BLaER1 treated with 17β-estradiol and CSF1 and Interleukin-3, amounts not matched to agents 10 nM and 100 nM (cell line): Measurements from ENCODE around the gene PURB.

Experiments used
- H3K27ac ChIP-seq, 11 experiments: shearing (Covaris generic); formaldehyde crosslinking; 2 replicates each; pipeline ENCODE4 v1.8.1; 2022
- H3K27me3 ChIP-seq, 11 experiments: shearing (Covaris generic); formaldehyde crosslinking; 2 replicates each; pipeline ENCODE4 v1.8.1; 2022
- H3K36me3 ChIP-seq, 11 experiments: shearing (Covaris generic); formaldehyde crosslinking; 2 replicates each; pipeline ENCODE4 v1.8.1; 2022
- H3K4me1 ChIP-seq, 10 experiments: shearing (Covaris generic); formaldehyde crosslinking; 2 replicates each; pipeline ENCODE4 v1.8.1; 2022
- H3K4me2 ChIP-seq, 11 experiments: shearing (Covaris generic); formaldehyde crosslinking; 2 replicates each; pipeline ENCODE4 v1.8.1; 2022
- H3K4me3 ChIP-seq, 10 experiments: shearing (Covaris generic); formaldehyde crosslinking; 2 replicates each; pipeline ENCODE4 v1.8.1; 2022
- H3K9ac ChIP-seq, 11 experiments: shearing (Covaris generic); formaldehyde crosslinking; 2 replicates each; pipeline ENCODE4 v1.8.1; 2022
- H3K9me3 ChIP-seq, 11 experiments: shearing (Covaris generic); formaldehyde crosslinking; replicated peaks in 1 of 11; 2 replicates each; pipeline ENCODE4 v1.8.1; 2022
- H4K20me1 ChIP-seq, 11 experiments: shearing (Covaris generic); formaldehyde crosslinking; 2 replicates each; pipeline ENCODE4 v1.8.1; 2022
- Cebpa-rat ChIP-seq, 11 experiments: shearing (Covaris generic); IDR thresholded peaks; 2 replicates each; pipeline ENCODE4 v1.8.1; 2022

Gene PURB

GRCh38 chr7:44884621-44885393 lies 523 bp downstream of the PURB start:
- TF ChIP-seq Cebpa-rat (IDR thresholded peaks at IDR 0.05) = no peak
- H3K27me3 ChIP-seq = no peaks in the 10 kb centered on the region
- peaks cover 35 to 52% (median 50%) of the 10 kb centered on the region in 11 experiments for H4K20me1 ChIP-seq
- H3K4me2 ChIP-seq = peak overlapping the region; percentile 86 to 98 (median 94)
- peak overlapping the region; percentile 85 to 98 (median 94) for H3K4me3 ChIP-seq
- H3K36me3 ChIP-seq = peaks cover 13 to 43% (median 24%) of the 10 kb centered on the region in 11 experiments; a peak in 18 of 22 replicates
- H3K4me1 ChIP-seq = peaks cover 55 to 69% (median 64%) of the 10 kb centered on the region in 10 experiments
- H3K27ac ChIP-seq = peak overlapping the region; percentile 97 to 100 (median 98)
- peak overlapping the region; percentile 97 to 99 (median 98) for H3K9ac ChIP-seq
- H3K9me3 ChIP-seq = peaks cover 0 to 14% (median 0%) of the 10 kb centered on the region in 11 experiments; a peak in 3 of 22 replicates

GRCh38 chr7:44883961-44884620 lies 1.2 kb downstream of the PURB start:
- H4K20me1 ChIP-seq = peaks cover 35 to 56% (median 54%) of the 10 kb centered on the region in 11 experiments
- H3K27me3 ChIP-seq = no peaks in the 10 kb centered on the region
- peak overlapping the region; percentile 97 to 99 (median 98) for H3K9ac ChIP-seq
- peak overlapping the region; percentile 86 to 98 (median 94) for H3K4me2 ChIP-seq
- no peak for TF ChIP-seq Cebpa-rat (IDR thresholded peaks at IDR 0.05)
- H3K27ac ChIP-seq = peak overlapping the region; percentile 97 to 100 (median 98)
- peaks cover 56 to 76% (median 69%) of the 10 kb centered on the region in 10 experiments for H3K4me1 ChIP-seq
- H3K36me3 ChIP-seq = peaks cover 13 to 47% (median 27%) of the 10 kb centered on the region in 11 experiments; a peak in 18 of 22 replicates
- H3K4me3 ChIP-seq = peak overlapping the region; percentile 85 to 98 (median 94)
- peaks cover 0 to 14% (median 0%) of the 10 kb centered on the region in 11 experiments; a peak in 3 of 22 replicates for H3K9me3 ChIP-seq

GRCh38 chr7:44882899-44883298 lies 2.4 kb downstream of the PURB start:
- H3K27ac ChIP-seq = peak overlapping the region in 4 of 11 experiments; percentile 22 to 99 (median 98); a peak in 5 of 22 replicates
- no peak for TF ChIP-seq Cebpa-rat (IDR thresholded peaks at IDR 0.05)
- no peaks in the 10 kb centered on the region for H3K27me3 ChIP-seq
- peaks cover 56 to 75% (median 69%) of the 10 kb centered on the region in 10 experiments for H3K4me1 ChIP-seq
- H3K9me3 ChIP-seq = peaks cover 0 to 14% (median 0%) of the 10 kb centered on the region in 11 experiments; a peak in 3 of 22 replicates
- H3K36me3 ChIP-seq = peaks cover 13 to 59% (median 29%) of the 10 kb centered on the region in 11 experiments; a peak in 18 of 22 replicates
- peak overlapping the region; percentile 97 to 99 (median 98); a peak in 17 of 22 replicates for H3K9ac ChIP-seq
- H3K4me3 ChIP-seq = peak overlapping the region; percentile 85 to 98 (median 94)
- peak overlapping the region; percentile 86 to 98 (median 94) for H3K4me2 ChIP-seq
- peaks cover 40 to 68% (median 59%) of the 10 kb centered on the region in 11 experiments for H4K20me1 ChIP-seq

- Histone ChIP-seq H3K9me3 (peaks cover 0 to 14% (median 0%) of the 10 kb centered on the region in 11 experiments; a peak in 3 of 22 replicates), H3K27ac (peak overlapping the region in 10 of 11 experiments; percentile 9 to 98 (median 58); a peak in 18 of 22 replicates), H3K4me2 (peak overlapping the region; percentile 86 to 98 (median 94))
Measured at GRCh38 chr7:44881610-44882009, 3.7 kb downstream of the PURB start.

GRCh38 chr7:44881066-44881600 lies 4.2 kb downstream of the PURB start:
- Histone ChIP-seq H3K4me2 (peak overlapping the region; percentile 86 to 98 (median 94)), H3K27ac (peak overlapping the region in 9 of 11 experiments; percentile 28 to 98 (median 59); a peak in 16 of 22 replicates), H3K36me3 (peaks cover 13 to 67% (median 33%) of the 10 kb centered on the region in 11 experiments; a peak in 18 of 22 replicates), H3K4me3 (peak overlapping the region; percentile 85 to 98 (median 94)), H4K20me1 (peaks cover 42 to 86% (median 75%) of the 10 kb centered on the region in 11 experiments), H3K27me3 (no peaks in the 10 kb centered on the region), H3K9me3 (peaks cover 0 to 14% (median 0%) of the 10 kb centered on the region in 11 experiments; a peak in 3 of 22 replicates), H3K9ac (peak overlapping the region; percentile 1 to 98 (median 49); a peak in 16 of 22 replicates), H3K4me1 (peaks cover 46 to 68% (median 51%) of the 10 kb centered on the region in 10 experiments)
- no peak for TF ChIP-seq Cebpa-rat (IDR thresholded peaks at IDR 0.05)

More at GRCh38 chr7:44881610-44882009, 3.7 kb downstream of the PURB start:
- Histone ChIP-seq H3K4me1 (peaks cover 51 to 68% (median 56%) of the 10 kb centered on the region in 10 experiments), H4K20me1 (peaks cover 42 to 81% (median 70%) of the 10 kb centered on the region in 11 experiments), H3K4me3 (peak overlapping the region; percentile 85 to 98 (median 94)), H3K9ac (peak overlapping the region; percentile 46 to 99 (median 98); a peak in 21 of 22 replicates), H3K27me3 (no peaks in the 10 kb centered on the region), H3K36me3 (peaks cover 13 to 67% (median 33%) of the 10 kb centered on the region in 11 experiments; a peak in 18 of 22 replicates)
- no peak for TF ChIP-seq Cebpa-rat (IDR thresholded peaks at IDR 0.05)

- Histone ChIP-seq H3K4me1 (peaks cover 43 to 74% (median 50%) of the 10 kb centered on the region in 10 experiments), H3K9me3 (peaks cover 0 to 14% (median 0%) of the 10 kb centered on the region in 11 experiments; a peak in 3 of 22 replicates), H3K4me2 (peak overlapping the region; percentile 86 to 98 (median 94)), H3K36me3 (peaks cover 13 to 67% (median 33%) of the 10 kb centered on the region in 11 experiments; a peak in 18 of 22 replicates), H3K27me3 (no peaks in the 10 kb centered on the region), H4K20me1 (peaks cover 42 to 92% (median 78%) of the 10 kb centered on the region in 11 experiments), H3K9ac (peak overlapping the region in 10 of 11 experiments; percentile 1 to 98 (median 48); a peak in 11 of 22 replicates), H3K27ac (peak overlapping the region in 7 of 11 experiments; percentile 28 to 98 (median 65); a peak in 10 of 22 replicates), H3K4me3 (peak overlapping the region; percentile 85 to 98 (median 94); a peak in 18 of 20 replicates)
- TF ChIP-seq Cebpa-rat (IDR thresholded peaks at IDR 0.05) = no peak
Measured at GRCh38 chr7:44880317-44881018, 4.9 kb downstream of the PURB start.

- H3K4me1 ChIP-seq = peaks cover 17 to 52% (median 20%) of the 10 kb centered on the region in 10 experiments
- H4K20me1 ChIP-seq = peaks cover 20 to 59% (median 43%) of the 10 kb centered on the region in 11 experiments
- H3K4me2 ChIP-seq = peak overlapping the region in 2 of 11 experiments; percentile 8 to 26; a peak in 2 of 22 replicates
- no peak for TF ChIP-seq Cebpa-rat (IDR thresholded peaks at IDR 0.05)
- no peak overlapping the region for H3K9ac ChIP-seq
- H3K4me3 ChIP-seq = no peak overlapping the region
- H3K27ac ChIP-seq = no peak overlapping the region
- no peaks in the 10 kb centered on the region for H3K27me3 ChIP-seq
- H3K9me3 ChIP-seq = peaks cover 15 to 21% (median 20%) of the 10 kb centered on the region in 11 experiments
- H3K36me3 ChIP-seq = peaks cover 0 to 40% (median 16%) of the 10 kb centered on the region in 11 experiments; a peak in 13 of 22 replicates
Measured at GRCh38 chr7:44876393-44876792, 8.9 kb downstream of the PURB start.
